ENCODE results near the gene PIH1D1. TPM values are rescaled to one million over a fixed set of nuclear protein-coding genes. Genes with fewer than 3 reads are reported as not detected.

Gene PIH1D1
- total RNA-seq, 1 experiment from 2014 or later = 153 TPM

DNA sequence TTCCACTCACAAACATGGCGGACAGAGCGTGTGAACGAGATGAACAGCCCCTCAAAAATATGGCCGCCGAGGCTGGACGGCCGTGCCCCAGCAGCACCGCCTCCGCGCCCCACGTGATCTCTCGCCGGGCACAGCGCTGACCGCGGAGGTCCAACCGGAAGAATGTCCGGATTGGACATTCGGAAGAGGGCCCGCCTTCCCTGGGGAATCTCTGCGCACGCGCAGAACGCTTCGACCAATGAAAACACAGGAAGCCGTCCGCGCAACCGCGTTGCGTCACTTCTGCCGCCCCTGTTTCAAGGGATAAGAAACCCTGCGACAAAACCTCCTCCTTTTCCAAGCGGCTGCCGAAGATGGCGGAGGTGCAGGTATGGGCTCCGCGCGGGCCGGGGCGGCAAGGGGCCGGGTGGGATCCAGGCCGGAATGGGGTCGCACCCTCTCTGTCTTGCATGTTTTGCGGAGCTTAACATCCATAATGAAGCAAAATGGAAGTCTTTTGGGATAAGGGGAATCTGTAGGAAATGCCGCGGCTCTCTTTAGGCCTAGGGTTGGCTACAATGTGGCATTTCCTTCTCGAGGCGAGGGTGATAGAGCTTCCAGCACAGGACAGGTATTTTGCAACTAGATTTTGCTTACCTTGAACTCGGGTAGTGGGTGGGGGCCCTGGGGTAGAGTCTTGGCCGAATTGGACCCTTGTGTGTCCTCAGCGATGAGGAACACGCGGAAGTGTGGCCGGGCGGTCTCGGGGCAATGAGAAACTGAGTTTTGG is 35.8 kb upstream of the PIH1D1 start, which contains the start of gene RPL13A (continued):
- TF ChIP-seq ZNF263 (CRISPR knock-in tag; IDR thresholded peaks at IDR 0.05; ENCODE audit: low read depth) (no peak), FOXP4 (CRISPR knock-in tag; IDR thresholded peaks at IDR 0.05) (no peak), CREM (CRISPR knock-in tag; IDR thresholded peaks at IDR 0.05) (peak; percentile 93), MYBL2 (CRISPR knock-in tag; IDR thresholded peaks at IDR 0.05) (peak; percentile 77), GRHL2 (CRISPR knock-in tag; IDR thresholded peaks at IDR 0.05; ENCODE audit: insufficient replicate concordance, severe bottlenecking) (no peak), NR3C1 (CRISPR knock-in tag; conservative IDR thresholded peaks at IDR 0.05; ENCODE audit: low read depth) (no peak), SMAD3 (CRISPR knock-in tag; IDR thresholded peaks at IDR 0.05; ENCODE audit: borderline replicate concordance) (no peak), SOX15 (CRISPR knock-in tag; IDR thresholded peaks at IDR 0.05) (no peak), ZNF317 (CRISPR knock-in tag; IDR thresholded peaks at IDR 0.05; ENCODE audit: borderline replicate concordance, low read depth) (no peak), JUN (CRISPR knock-in tag; IDR thresholded peaks at IDR 0.05) (peak; percentile 73; the same call in 1 of the 2 replicates), FOXP1 (CRISPR knock-in tag; IDR thresholded peaks at IDR 0.05; ENCODE audit: borderline replicate concordance) (peak; percentile 92), ATF3 (CRISPR knock-in tag; conservative IDR thresholded peaks at IDR 0.05) (peak; percentile 90), NFATC4 (CRISPR knock-in tag; IDR thresholded peaks at IDR 0.05) (peak; percentile 85; the same call in 1 of the 2 replicates), GABPB1 (CRISPR knock-in tag; IDR thresholded peaks at IDR 0.05) (peak; percentile 92), EMX1 (CRISPR knock-in tag; IDR thresholded peaks at IDR 0.05) (no peak), OVOL2 (CRISPR knock-in tag; IDR thresholded peaks at IDR 0.05; ENCODE audit: borderline replicate concordance) (no peak; the same call in 1 of the 2 replicates), TCF7 (CRISPR knock-in tag; IDR thresholded peaks at IDR 0.05; ENCODE audit: low read depth) (no peak), ZNF138 (CRISPR knock-in tag; conservative IDR thresholded peaks at IDR 0.05) (no peak), ELF4 (CRISPR knock-in tag; IDR thresholded peaks at IDR 0.05; ENCODE audit: low read depth) (0 out of 2 replicates have a peak, but pooled peaks have one; percentile 20), MXD4 (CRISPR knock-in tag; IDR thresholded peaks at IDR 0.05; ENCODE audit: borderline replicate concordance) (no peak), ZNF671 (CRISPR knock-in tag; IDR thresholded peaks at IDR 0.05) (peak; percentile 65; the same call in 1 of the 2 replicates), RELA (CRISPR knock-in tag; IDR thresholded peaks at IDR 0.05; ENCODE audit: borderline replicate concordance) (no peak)
- TF ChIP-seq, protein P1, sequence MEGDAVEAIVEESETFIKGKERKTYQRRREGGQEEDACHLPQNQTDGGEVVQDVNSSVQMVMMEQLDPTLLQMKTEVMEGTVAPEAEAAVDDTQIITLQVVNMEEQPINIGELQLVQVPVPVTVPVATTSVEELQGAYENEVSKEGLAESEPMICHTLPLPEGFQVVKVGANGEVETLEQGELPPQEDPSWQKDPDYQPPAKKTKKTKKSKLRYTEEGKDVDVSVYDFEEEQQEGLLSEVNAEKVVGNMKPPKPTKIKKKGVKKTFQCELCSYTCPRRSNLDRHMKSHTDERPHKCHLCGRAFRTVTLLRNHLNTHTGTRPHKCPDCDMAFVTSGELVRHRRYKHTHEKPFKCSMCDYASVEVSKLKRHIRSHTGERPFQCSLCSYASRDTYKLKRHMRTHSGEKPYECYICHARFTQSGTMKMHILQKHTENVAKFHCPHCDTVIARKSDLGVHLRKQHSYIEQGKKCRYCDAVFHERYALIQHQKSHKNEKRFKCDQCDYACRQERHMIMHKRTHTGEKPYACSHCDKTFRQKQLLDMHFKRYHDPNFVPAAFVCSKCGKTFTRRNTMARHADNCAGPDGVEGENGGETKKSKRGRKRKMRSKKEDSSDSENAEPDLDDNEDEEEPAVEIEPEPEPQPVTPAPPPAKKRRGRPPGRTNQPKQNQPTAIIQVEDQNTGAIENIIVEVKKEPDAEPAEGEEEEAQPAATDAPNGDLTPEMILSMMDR (IDR thresholded peaks at IDR 0.05) = no peak
- TF ChIP-seq, protein P2, sequence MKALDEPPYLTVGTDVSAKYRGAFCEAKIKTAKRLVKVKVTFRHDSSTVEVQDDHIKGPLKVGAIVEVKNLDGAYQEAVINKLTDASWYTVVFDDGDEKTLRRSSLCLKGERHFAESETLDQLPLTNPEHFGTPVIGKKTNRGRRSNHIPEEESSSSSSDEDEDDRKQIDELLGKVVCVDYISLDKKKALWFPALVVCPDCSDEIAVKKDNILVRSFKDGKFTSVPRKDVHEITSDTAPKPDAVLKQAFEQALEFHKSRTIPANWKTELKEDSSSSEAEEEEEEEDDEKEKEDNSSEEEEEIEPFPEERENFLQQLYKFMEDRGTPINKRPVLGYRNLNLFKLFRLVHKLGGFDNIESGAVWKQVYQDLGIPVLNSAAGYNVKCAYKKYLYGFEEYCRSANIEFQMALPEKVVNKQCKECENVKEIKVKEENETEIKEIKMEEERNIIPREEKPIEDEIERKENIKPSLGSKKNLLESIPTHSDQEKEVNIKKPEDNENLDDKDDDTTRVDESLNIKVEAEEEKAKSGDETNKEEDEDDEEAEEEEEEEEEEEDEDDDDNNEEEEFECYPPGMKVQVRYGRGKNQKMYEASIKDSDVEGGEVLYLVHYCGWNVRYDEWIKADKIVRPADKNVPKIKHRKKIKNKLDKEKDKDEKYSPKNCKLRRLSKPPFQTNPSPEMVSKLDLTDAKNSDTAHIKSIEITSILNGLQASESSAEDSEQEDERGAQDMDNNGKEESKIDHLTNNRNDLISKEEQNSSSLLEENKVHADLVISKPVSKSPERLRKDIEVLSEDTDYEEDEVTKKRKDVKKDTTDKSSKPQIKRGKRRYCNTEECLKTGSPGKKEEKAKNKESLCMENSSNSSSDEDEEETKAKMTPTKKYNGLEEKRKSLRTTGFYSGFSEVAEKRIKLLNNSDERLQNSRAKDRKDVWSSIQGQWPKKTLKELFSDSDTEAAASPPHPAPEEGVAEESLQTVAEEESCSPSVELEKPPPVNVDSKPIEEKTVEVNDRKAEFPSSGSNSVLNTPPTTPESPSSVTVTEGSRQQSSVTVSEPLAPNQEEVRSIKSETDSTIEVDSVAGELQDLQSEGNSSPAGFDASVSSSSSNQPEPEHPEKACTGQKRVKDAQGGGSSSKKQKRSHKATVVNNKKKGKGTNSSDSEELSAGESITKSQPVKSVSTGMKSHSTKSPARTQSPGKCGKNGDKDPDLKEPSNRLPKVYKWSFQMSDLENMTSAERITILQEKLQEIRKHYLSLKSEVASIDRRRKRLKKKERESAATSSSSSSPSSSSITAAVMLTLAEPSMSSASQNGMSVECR (CRISPR knock-in tag; IDR thresholded peaks at IDR 0.05; ENCODE audit: borderline replicate concordance) = no peak; the same call in 1 of the 2 replicates
- TF ChIP-seq, protein P3, sequence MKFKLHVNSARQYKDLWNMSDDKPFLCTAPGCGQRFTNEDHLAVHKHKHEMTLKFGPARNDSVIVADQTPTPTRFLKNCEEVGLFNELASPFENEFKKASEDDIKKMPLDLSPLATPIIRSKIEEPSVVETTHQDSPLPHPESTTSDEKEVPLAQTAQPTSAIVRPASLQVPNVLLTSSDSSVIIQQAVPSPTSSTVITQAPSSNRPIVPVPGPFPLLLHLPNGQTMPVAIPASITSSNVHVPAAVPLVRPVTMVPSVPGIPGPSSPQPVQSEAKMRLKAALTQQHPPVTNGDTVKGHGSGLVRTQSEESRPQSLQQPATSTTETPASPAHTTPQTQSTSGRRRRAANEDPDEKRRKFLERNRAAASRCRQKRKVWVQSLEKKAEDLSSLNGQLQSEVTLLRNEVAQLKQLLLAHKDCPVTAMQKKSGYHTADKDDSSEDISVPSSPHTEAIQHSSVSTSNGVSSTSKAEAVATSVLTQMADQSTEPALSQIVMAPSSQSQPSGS (CRISPR knock-in tag; IDR thresholded peaks at IDR 0.05; ENCODE audit: borderline replicate concordance, low read depth) = no peak
- TF ChIP-seq, protein P4, sequence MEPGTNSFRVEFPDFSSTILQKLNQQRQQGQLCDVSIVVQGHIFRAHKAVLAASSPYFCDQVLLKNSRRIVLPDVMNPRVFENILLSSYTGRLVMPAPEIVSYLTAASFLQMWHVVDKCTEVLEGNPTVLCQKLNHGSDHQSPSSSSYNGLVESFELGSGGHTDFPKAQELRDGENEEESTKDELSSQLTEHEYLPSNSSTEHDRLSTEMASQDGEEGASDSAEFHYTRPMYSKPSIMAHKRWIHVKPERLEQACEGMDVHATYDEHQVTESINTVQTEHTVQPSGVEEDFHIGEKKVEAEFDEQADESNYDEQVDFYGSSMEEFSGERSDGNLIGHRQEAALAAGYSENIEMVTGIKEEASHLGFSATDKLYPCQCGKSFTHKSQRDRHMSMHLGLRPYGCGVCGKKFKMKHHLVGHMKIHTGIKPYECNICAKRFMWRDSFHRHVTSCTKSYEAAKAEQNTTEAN (CRISPR knock-in tag; IDR thresholded peaks at IDR 0.05) = peak; percentile 67; the same call in 1 of the 2 replicates
- TF ChIP-seq, protein P5, sequence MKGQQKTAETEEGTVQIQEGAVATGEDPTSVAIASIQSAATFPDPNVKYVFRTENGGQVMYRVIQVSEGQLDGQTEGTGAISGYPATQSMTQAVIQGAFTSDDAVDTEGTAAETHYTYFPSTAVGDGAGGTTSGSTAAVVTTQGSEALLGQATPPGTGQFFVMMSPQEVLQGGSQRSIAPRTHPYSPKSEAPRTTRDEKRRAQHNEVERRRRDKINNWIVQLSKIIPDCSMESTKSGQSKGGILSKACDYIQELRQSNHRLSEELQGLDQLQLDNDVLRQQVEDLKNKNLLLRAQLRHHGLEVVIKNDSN (CRISPR knock-in tag; IDR thresholded peaks at IDR 0.05) = peak; percentile 99
